ENCODE measurements around the gene TTLL10.
"Not testable (repeated sequence)": the region's sequence is repeated elsewhere in the genome, so short reads cannot be mapped to it uniquely, and the experiment has no call there.

Gene TTLL10

GRCh38 chr1:1141244-1141910, 32.3 kb upstream of the TTLL10 start:
- DNase-seq (ENCODE audit: low read depth in 2 of 2) = no peak

- no peak for DNase-seq (ENCODE audit: low read depth in 2 of 2)
Observed at GRCh38 chr1:1141911-1142250, 31.8 kb upstream of the TTLL10 start.

DNA sequence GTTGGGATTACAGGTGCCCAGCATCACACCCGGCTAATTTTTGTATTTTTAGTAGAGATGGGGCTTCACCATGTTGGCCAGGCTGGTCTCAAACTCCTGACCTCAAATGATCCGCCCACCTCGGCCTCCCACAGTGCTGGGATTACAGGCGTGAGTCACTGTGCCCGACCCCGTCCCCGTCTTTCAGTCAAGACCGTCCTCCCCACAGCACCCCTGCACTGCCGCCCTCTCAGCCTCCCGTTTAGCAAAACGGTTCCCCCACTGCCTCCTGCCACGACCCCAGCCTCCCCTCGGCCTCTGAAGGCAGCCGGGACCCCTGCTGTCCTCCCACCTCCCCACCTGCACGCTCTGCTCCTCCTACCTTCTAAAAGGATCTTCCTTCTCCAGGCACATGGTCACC, 31.3 kb upstream of the TTLL10 start:
- not testable (repeated sequence) for DNase-seq (ENCODE audit: low read depth in 2 of 2)

GRCh38 chr1:1142844-1143243, 30.8 kb upstream of the TTLL10 start:
- DNase-seq (ENCODE audit: low read depth in 2 of 2) = no peak

DNA sequence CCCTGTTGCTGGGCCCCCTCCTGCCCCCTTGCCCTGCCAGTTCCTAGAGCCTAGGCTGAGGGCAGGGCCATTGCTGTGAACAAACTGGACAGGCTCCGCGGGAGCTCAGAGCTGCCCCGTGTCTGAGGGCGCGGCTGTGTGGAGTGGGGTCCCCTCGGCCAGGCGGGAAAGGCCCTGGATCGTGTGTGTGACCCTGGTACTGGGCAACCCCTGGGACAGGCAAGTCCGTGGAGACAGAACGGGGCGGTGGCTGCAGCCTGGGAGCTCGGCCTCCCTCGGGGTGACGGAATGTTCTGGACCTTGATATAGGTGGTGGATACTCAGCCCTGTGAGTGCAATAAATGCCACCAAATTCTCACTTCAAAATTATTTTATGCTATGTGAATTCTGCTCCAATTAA, 30.0 kb upstream of the TTLL10 start:
- DNase-seq (ENCODE audit: low read depth in 2 of 2) = no peak

DNA sequence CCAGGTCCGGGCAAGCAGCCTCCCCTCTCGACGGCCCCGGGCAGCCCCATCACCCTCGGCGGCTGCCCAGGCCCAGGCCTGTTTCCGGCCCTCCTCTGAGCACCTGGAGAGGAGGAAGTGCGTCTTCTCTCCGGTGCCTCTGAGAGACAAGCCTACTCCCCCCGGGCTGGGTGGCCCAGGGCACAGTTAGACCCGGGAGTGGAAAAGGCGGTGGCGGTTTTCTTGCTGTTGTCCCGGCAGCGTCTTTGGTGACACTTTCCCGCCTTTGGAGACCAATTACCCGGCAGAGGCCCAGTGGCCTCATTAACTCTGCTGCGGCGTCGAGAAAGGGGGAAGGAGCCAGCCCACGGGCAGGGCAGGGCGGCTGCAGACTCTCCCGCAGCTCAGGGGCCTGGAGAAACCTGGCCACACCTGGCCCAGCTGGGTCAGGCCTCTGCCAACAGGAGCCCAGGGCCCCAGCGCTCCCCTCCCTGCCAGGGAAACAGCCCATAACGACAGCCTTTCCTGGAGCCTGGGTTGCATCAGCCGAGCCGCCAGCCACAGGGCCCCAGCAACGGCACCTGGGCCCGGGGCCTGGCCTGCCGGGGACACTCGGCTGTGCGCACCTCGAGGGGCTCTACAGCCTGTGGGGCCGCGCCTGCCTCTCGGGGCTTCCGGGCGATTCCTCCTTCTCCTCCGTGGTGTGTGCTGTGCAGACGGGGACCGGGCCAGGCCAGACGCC, 29.4 kb upstream of the TTLL10 start:
- no peak for DNase-seq (ENCODE audit: low read depth in 2 of 2)

- DNase-seq (ENCODE audit: low read depth in 2 of 2) = no peak
Observed at GRCh38 chr1:1144843-1145546, 28.7 kb upstream of the TTLL10 start.

DNA sequence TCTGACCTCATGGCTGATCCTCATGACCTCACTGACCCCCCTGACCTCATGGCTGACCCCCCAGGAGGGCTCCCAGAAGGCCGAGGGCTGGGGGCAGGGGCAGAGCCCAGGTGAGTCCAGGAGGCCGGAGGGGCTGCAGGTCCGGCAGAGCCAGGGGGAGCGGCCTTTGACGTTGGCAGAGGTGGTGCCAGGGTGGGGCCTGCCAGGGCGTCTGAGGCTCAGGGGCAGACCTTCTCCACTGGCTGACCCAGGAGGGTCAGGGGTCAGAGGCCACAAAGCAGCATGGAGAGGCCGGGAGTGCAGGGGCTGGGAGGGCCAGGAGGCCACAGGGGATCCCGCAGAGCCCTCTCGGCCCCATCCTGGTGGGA, 28.1 kb upstream of the TTLL10 start:
- DNase-seq (ENCODE audit: low read depth in 2 of 2) = no peak

GRCh38 chr1:1146026-1146425, 27.7 kb upstream of the TTLL10 start:
- DNase-seq (ENCODE audit: low read depth in 2 of 2) = no peak

GRCh38 chr1:1146596-1146995, 27.1 kb upstream of the TTLL10 start:
- no peak for DNase-seq (ENCODE audit: low read depth in 2 of 2)

GRCh38 chr1:1148061-1148460, 25.6 kb upstream of the TTLL10 start:
- DNase-seq (ENCODE audit: low read depth in 2 of 2) = no peak

- DNase-seq (ENCODE audit: low read depth in 2 of 2) = no peak
Observed at GRCh38 chr1:1148569-1148968, 25.1 kb upstream of the TTLL10 start.

GRCh38 chr1:1149416-1149815, 24.3 kb upstream of the TTLL10 start:
- DNase-seq (ENCODE audit: low read depth in 2 of 2) = no peak

- no peak for DNase-seq (ENCODE audit: low read depth in 2 of 2)
Observed at GRCh38 chr1:1150100-1150499, 23.6 kb upstream of the TTLL10 start.

DNA sequence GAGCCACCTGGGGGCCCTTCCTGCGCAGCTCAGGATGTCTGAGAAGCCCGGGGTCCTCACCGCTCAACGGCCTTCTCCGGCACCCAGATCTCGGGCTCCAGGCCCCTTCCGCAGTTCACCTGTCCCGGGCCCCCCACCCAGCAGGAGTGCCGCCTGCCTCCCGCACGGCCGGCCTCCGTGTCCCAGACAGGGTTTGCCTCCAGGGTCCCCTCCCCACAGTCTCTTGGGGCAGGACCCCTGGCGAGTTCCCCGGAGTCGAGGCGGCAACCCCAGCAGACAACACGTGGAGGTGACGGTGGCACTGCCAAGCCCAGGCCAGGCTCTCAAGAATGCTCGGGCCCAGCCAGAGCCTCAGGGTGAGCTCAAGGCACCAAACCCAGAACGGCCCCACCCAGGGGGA, 22.4 kb upstream of the TTLL10 start:
- no peak for DNase-seq (ENCODE audit: low read depth in 2 of 2)

DNA sequence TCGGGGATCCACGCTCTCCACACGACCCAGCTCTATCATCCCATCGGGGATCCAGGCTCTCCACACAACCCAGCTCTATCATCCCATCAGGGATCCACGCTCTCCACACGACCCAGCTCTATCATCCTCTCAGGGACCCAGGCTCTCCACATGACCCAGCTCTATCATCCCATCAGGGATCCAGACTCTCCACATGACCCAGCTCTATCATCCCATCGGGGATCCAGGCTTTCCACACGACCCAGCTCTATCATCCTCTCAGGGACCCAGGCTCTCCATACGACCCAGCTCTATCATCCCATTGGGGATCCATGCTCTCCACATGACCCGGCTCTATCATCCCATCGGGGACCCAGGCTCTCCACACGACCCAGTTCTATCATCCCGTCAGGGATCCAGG, 21.2 kb upstream of the TTLL10 start:
- not testable (repeated sequence) for DNase-seq (ENCODE audit: low read depth in 2 of 2)

GRCh38 chr1:1153215-1153614, 20.5 kb upstream of the TTLL10 start:
- not testable (repeated sequence) for DNase-seq (ENCODE audit: low read depth in 2 of 2)

GRCh38 chr1:1153874-1154273, 19.8 kb upstream of the TTLL10 start:
- DNase-seq (ENCODE audit: low read depth in 2 of 2) = no peak

DNA sequence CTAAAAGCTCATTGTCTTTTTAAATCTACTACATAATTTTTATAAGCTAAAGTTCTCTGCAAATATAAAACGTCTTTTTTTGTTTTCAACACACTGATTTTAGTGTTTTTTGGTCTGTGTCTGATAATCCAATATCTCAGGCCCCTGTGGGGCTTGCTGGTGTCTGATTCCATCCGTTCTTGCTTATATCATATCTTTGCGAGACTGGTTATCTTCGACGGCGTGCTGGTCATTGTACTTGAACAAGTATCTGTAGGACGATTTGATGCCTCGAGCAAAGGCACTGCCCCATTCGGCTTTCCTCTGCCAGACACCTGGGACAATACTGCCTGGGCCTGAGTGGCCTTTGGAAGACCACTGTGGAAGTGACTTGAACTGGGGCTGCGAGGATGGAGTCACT, 18.4 kb upstream of the TTLL10 start:
- DNase-seq (ENCODE audit: low read depth in 2 of 2) = no peak

DNA sequence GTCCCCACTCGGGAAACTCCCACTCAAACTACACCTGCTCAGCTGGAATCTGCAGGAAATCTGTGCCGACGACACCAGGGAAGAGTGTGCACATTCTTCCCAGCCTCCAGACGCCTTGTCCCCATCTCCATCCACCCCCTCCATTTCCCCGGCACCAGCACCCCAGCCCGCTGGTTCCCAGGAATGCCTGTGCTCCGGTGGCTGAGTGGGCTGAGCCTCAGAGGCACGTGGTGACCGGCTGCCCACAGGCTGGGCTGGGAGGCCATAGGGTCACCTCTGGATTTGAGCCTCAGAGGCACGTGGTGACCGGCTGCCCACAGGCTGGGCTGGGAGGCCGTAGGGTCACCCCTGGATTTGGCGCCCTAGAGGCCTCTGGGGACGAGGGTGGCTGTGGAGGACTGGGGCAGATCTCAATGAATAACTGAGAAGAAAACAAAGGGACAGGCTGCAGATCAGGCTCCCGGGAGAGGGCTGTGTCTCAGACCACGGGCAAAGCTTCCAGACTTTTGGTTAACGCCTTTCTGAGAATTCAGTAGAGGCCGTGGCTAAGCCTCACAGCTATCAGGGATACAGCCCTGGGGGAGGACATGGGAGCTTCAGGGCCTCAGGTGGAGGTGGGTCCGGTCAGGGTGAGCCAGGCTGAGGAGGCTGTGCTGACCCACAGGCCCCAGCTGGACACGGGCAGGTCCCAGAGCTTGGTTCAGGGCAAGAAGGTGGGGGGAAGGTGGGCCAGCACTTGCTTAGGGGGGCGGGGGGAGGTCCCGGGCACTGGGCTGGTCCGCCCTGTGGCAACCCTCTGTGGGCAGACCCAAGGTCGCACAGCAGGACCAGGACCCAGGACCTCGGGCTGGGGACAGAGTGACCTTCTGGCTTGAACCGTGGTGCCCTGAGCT, 17.3 kb upstream of the TTLL10 start:
- no peak for DNase-seq (ENCODE audit: low read depth in 2 of 2)

DNA sequence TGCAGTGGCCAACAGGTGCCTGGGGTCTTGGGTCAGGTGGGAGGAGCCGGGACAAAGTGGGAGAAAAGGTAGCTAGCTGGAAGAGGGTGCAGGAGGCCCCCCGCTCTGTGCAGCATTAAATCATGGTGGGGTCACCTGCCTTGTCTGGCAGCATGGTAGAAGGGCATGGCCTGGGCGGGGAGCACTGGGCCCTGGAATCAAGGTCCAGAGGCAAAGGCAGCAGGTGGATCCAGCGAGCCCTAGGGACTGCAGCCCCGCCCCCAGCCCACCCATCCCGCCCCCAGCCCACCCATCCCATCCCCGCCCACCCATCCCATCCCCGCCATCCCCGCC, 16.7 kb upstream of the TTLL10 start:
- DNase-seq (ENCODE audit: low read depth in 2 of 2) = no peak

DNA sequence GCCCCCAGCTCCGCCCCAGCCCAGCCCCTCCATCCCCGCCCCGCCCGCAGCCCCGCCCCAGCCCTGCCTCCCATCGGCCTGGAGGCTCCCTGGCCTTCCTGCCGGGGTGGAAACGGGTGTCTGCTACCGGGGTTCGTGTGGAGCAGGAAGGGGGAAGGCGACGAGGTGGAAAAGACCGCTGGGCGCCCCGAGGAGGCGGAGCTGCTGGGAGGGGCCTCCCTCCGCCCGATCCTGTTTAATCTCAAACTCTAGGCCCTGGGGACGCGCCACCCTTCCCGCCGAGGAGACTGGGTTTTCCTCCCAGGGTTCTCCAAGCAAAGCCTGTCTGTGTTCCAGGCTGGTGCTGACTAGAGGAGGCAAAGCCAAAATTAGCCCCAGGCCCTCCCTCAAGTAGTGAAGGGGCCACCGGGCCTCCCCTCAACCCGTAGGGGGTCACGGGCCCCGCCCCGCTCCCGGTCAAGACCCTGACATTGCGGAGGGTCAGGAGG, 16.2 kb upstream of the TTLL10 start:
- DNase-seq (ENCODE audit: low read depth in 2 of 2) = peak; percentile 17 to 30

Measured in activated CD8-positive, alpha-beta memory T cell treated with anti-CD3 and anti-CD28 coated beads for 4 hours (primary cell).